Measurements from ENCODE around the gene CNGA4.

DNA sequence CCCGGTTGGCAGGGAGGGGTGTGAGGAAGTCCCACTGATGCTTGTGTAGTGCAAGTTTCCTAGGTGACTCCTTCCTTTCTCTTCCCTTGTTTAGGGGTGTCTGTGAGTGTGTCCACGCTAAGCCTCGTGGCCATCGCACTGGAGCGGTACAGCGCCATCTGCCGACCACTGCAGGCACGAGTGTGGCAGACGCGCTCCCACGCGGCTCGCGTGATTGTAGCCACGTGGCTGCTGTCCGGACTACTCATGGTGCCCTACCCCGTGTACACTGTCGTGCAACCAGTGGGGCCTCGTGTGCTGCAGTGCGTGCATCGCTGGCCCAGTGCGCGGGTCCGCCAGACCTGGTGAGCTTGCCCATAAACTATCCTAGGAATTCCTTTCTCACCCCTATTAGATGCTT, 31.1 kb downstream of the CNGA4 start:
- TF ChIP-seq POLR2A (IDR thresholded peaks at IDR 0.05): no peak
- TF ChIP-seq, protein P1, sequence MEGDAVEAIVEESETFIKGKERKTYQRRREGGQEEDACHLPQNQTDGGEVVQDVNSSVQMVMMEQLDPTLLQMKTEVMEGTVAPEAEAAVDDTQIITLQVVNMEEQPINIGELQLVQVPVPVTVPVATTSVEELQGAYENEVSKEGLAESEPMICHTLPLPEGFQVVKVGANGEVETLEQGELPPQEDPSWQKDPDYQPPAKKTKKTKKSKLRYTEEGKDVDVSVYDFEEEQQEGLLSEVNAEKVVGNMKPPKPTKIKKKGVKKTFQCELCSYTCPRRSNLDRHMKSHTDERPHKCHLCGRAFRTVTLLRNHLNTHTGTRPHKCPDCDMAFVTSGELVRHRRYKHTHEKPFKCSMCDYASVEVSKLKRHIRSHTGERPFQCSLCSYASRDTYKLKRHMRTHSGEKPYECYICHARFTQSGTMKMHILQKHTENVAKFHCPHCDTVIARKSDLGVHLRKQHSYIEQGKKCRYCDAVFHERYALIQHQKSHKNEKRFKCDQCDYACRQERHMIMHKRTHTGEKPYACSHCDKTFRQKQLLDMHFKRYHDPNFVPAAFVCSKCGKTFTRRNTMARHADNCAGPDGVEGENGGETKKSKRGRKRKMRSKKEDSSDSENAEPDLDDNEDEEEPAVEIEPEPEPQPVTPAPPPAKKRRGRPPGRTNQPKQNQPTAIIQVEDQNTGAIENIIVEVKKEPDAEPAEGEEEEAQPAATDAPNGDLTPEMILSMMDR (IDR thresholded peaks at IDR 0.05): no peak

Data from uterus (tissue), 2 donors.